NCI-H146 treated with DMSO at 0.1 percent for 48 hours (cell line): Measurements from ENCODE around the gene NRXN3.

ENCODE experiments used
- DNase-seq: peaks from one replicate; lab custom pipeline; 2025; ENCODE audit not compliant: unreplicated experiment; lab: John Stamatoyannopoulos, UW

NRXN3 gene

DNA sequence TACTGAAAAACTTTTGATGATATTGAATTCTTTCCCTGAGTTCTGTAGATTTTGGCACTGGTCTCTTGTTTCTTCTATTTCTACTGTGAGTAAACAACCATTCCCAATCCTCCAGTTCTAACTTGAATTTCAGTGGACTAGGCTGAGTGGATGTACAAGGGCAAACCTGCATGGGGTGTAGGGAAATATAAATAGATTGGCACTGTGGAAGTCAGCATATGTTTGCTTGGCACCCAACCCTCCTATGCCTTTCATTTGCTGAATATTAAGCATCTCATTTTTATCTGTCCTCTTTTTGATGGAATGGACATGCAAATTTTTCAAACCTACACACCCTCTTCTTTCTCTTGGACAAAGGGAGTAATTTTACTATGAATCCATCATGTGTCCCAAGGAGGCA, 1212.9 kb downstream of the NRXN3 start:
- DNase-seq: no peak

DNA sequence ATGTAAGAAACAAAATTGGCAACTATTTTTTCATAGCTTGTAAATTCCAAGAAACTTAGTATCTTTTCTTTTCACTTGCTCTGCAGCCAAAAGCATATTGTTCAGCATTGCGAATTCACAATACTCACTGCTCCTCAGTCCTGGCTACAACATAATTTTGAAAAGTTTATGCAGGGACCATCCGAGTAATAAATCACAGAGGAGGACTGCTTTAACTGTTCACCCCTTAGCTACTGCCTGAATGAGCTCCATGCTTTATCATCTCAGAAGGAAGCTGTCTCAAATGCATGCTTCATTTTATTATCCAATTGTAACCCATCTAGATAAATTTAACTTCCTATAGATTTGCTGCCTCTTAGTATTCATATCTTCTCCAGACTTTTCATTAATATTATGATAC, 1213.3 kb downstream of the NRXN3 start:
- no peak for DNase-seq

DNA sequence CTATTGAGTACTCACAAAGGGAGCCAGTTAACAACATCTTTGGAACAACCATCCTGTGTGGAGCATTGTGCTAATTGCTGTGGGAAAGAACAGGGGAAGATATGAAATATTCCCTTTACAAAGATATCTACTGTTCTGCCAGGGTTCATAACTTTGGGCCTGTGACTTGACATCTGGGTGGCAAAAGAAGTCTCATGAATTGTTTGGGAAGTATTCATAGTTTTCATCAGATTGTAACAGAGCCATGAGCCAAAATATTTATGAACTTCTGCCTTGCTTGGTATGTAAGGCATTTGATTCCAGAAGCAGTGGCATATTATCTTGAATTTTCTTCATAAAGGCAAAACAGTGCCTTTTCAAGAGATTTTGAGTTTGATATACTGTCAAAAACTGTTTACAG, 1224.9 kb downstream of the NRXN3 start:
- DNase-seq: no peak

DNA sequence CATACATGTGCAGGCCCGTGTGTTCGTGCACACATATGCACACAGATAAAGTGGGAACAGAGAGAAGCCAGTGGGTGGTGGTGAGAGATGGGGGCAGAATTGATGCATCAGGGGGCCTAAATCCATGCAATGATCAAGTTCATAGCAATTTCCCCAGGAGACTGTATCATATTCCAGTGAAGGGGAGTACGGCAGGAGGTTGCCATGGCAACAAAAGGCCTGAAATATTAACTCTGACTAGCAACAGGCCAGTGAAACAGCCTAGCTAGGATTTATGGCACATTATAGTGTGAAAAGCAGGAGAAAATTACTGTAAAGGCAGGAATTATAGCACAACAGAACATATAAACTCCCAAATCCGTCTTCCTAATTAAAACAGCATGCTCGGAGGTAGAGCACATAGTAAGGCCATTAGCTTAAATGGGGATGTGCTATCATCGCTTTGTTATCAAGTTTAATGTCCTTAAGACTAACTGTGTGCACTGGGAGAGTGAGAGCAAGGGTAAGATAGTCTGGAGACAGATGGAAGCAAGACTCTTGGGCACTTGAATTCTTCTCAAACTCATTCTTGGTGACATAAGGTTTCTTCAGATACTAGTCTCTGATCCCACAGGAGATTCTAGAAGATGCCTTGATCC, 1234.8 kb downstream of the NRXN3 start:
- DNase-seq: no peak

- DNase-seq: no peak
Observed at GRCh38 chr14:79405512-79405910, 1235.3 kb downstream of the NRXN3 start.

DNA sequence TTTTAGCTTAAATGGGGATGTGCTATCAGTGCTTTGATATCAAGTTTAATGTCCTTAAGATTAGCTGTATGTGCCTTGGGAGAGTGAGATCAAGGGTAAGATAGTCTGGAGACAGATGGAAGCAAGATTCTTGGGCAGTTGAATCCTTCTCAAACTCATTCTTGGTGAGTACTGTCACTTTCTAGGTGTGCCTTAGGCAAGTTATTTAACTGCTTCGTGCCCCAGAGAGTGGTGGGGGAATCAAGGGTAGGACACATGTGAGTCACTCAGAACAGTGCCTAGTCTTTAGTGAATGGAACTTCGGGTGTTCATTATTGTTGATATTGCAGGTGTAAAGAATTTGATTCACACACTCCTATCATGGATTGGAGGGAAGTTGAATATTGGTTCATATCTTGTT, 1237.4 kb downstream of the NRXN3 start:
- DNase-seq: no peak

DNA sequence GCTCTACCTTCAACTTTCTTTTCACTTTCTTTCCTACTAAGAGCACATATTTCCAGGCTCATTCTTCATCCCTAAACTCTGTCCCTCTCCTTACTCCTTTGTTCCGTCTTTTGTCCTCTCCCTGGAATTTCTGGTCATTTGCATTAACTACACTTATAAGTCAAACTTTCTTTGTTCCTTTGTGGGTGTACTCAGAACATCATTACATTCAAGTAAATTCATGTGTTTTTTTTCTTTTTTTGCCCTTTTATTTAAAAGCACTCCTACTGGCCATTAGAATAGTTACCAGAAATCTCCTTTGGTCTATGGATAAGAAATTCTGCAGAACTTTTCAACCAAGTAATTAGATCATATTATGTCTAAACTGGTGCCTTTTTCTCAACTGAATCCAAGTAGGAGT, 1238.5 kb downstream of the NRXN3 start:
- DNase-seq: no peak

DNA sequence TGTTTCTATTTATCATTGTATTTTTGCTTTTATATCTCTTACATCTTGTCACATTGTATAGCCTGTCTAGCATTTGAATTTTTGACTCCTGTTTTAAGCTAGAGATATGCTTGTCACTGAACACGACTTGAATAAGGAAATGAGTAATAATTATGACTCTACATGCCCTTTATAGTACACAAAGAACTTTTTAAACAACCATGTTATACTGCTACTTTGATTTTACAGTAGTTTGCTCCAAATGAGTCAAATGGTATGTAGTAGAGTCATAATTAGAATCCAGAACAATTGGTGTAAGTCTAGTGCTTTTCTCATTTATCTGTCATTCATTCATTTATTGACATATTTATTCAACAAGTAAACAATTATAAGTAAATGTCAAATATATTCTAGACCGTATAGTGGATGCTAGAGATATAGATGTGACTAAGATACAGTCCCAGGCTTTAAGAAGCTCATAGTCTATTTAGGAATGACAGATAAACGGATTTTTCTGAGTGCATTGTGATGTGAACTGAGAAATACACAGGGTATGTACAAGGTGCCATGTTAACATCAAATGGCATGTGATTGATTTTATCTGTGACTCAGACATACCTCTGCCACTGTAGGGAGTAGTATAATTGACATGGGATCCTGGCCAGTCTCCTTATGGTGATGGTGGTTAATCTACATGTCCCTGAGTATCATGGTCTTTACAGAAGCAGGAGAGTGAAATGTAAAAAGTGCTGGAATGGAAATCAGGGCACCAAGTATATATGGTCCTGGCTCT, 1241.4 kb downstream of the NRXN3 start:
- no peak for DNase-seq

DNA sequence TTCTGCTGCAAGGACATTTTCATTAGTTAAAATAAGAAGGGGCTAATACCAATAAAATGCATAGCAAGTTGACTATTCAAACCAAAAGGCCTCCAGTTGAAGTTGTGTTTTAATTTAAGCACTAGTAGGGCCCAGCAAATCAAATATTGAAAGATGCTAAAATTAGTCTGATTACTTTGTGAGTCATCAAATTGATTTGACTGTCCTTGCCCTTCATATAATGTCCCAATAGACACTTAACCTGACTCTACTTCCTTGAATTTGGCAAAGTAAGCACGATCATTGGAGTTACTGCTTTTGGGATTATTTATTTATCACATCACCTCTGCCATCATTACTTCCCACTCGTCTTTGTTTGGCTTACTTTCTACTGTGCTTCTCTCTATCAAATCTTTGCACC, 1242.6 kb downstream of the NRXN3 start:
- DNase-seq: no peak

GRCh38 chr14:79413734-79414428, 1243.7 kb downstream of the NRXN3 start:
- DNase-seq: no peak

DNA sequence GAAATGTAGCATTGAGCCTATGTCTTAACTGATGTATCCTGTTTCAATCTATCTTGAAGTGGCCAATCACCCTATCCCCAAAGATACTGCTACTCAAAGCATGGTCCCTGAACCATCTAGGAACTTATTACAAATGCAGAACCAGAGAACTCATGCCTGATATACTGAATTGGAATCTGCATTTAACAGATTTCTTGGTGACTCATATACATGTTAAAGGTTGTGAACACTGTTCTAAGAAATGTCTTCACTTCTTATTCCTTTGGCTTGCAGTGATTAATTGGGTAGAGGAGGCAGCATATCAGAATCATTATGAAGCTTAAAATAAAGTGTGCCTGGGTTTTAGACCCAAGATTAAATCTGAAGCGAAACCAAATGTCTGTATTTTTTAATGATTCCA, 1245.6 kb downstream of the NRXN3 start:
- DNase-seq: no peak

- DNase-seq: no peak
Observed at GRCh38 chr14:79417961-79418360, 1247.8 kb downstream of the NRXN3 start.

GRCh38 chr14:79418649-79419415, 1248.7 kb downstream of the NRXN3 start:
- no peak for DNase-seq

- no peak for DNase-seq
Observed at GRCh38 chr14:79419571-79420327, 1249.6 kb downstream of the NRXN3 start.

DNA sequence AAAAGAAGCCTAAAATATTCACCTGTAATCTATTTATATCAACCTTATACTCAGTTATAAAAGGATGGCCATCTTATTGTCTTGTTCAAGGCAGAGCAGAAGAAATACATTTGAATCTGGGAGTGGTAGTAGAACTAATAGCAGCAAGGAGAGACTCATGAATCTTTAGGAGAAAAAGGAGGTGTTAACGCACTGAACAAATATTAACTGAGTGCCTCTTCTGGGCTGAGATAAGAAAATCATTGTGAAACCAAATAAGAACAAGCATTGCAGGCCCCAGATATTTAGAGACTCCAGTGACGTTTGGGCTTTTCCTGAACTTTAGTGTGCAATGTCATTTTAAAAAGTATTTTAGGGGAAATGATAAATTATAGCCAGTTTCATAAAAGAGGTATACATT, 1250.6 kb downstream of the NRXN3 start:
- no peak for DNase-seq

DNA sequence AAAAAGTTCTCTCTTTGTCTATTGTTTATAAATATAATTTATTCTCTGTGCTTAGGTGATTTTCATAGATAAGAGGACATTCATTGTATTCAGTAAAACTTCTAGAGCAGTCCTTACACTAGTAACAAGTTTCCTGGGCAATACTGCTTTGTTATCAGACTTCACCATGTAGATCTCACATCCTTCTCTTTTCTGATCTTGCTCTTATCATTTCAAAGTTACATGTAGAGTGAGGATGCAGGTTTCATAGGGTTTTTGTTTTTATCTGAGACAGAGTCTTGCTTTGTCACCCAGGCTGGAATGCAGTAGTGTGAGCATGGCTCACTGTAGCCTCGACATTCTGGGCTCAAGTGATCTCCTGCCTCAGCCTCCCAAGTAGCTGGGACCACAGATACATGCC, 1251.6 kb downstream of the NRXN3 start:
- DNase-seq: no peak

- no peak for DNase-seq
Observed at GRCh38 chr14:79424462-79424861, 1254.3 kb downstream of the NRXN3 start.

DNA sequence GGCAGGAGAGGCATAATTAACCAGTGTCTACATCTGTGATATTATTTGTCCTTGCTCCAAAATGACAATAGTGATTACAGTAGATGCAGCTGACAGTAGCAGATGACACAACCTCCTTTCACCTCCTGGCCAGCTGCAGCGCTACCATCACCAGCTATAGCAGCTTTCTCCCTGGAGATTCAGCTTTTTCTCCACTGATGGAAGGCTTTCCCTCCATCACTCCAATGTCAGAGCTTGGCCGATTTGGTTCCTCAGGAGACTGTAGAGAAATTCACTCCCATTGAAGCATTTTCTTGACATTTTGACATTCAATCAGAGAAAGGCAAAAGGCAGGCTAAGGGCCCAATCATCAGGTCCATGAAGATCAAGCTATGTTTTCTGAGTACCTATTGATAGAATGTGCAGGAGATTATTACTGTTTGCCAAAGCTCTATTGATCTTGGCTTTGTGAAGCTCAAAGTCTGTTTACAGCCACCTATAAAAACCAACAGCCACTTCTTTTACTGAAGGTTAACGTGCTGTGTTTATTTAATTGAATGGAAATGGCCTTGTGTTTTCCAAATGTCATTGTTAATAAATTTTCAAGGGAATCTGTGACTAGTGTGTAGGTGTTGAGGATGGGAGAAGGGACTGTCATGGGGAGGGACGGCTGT, 1256.1 kb downstream of the NRXN3 start:
- no peak for DNase-seq

DNA sequence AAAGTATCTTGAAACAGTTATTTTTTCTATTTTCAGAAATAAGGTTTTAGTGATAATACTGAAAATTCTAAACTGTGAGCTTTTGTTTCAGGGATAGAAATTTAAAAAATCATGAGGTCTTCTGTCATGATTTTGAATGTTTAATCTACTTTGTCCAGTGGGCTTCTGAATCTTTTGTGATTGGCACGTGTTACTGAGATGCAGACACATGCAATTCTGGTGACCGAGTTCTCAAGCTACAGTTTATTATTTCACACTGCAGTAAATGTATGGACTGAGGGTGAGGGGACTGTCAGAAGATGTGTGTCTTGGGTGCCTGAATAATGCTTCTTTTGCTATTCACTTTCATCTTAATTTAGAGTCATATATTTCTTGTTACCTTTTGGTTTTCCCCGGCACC, 1262.5 kb downstream of the NRXN3 start:
- DNase-seq: no peak

GRCh38 chr14:79436335-79436734, 1266.2 kb downstream of the NRXN3 start:
- no peak for DNase-seq
